ENCODE measurements around the gene ARPC4. TPM values are rescaled to one million over a fixed set of nuclear protein-coding genes. Genes with fewer than 3 reads are reported as not detected.
A peak's percentile ranks its signal among the peaks of the same experiment; 100 is the strongest.

ARPC4 gene
- total RNA-seq = 147 and 156 TPM in 2 replicates
- long read RNA-seq, transcript ARPC4-201 (6 exons, 2,582 nt) = major isoform, 136 of 174 reads
- long read RNA-seq, transcript ARPC4-208 (6 exons, 942 nt) = minor isoform, 6 of 174 reads
- long read RNA-seq, partial matches to known transcripts = 19 of 174 reads
- long read RNA-seq, other reads (novel, unspliced or antisense) = 8 of 174 reads

DNA sequence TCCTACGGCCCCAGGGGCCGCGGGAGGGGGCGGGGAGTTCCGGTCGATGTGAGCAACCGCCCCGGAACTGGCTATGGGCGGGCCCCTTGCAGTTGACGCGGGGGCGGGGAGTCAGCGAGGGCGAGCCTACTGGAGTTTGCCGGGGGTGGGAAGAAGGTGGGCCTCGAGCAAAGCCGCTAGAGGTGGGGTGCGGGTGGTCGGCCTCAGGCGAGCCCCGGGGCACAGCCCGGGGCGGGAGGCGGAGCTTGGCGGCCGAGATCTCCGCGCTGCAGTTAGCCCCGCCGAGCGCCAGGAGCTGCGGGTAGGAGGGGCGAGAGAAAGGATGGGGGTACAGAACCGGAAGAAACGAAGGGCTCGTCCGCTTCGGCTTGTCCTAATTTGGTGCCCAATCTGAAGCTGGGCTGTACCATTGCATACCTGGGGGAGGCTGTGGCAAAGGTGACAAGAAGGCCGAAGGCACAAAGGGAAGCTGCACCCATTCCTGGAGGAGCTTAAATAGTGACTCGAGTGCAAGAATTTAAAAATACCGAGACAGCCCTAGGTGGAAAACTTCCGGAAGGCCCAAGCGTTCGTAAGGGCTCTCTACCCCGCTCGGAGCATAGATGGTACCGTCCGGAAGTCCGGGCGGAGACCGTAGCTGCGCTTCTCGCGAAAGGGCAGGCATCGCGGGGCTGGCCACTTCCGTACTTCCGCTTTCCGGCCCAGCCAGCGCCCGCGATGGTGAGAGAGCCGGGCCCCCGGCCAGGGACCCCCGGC, at the start of gene ARPC4, which contains the start of gene TADA3:
TSS of gene ARPC4 (plus strand) at position 678 of the 756 bp plus-strand sequence. CDS start at position 718, 40 bp downstream.
TSS of gene TADA3 (minus strand) at position 69 of the 756 bp plus-strand sequence. CDS start 1,007 bp downstream, outside the sequence.
- Mint-ChIP-seq H3K27ac (ENCODE audit: unreplicated experiment) (peak within 1 kb of the TSS; percentile 100), H3K36me3 (ENCODE audit: low read depth) (peaks cover 9% of the 10 kb centered on the region)

DNA sequence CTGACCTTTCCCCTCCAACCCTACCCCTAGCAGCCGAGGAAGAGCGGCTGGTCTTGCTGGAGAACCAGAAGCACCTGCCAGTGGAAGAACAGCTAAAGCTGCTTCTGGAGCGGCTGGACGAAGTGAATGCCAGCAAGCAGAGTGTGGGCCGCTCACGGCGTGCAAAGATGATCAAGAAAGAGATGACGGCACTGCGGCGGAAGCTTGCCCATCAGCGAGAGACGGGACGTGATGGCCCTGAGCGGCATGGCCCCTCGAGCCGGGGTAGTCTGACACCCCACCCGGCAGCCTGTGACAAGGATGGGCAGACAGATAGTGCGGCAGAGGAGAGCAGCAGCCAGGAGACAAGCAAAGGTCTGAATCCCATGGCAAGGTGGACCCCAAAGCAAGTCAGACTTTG, 49.3 kb upstream of the ARPC4 start:
- Mint-ChIP-seq H3K4me3 (no peak overlapping the region), H3K27me3 (ENCODE audit: low read depth) (no peaks in the 10 kb centered on the region), H3K9me3 (no peaks in the 10 kb centered on the region), H3K36me3 (ENCODE audit: low read depth) (peaks cover 4% of the 10 kb centered on the region), H3K27ac (ENCODE audit: unreplicated experiment) (no peak overlapping the region), H3K4me1 (no peaks in the 10 kb centered on the region)
- no peak for DNase-seq (ENCODE audit: low read depth, low spot score)
- TF ChIP-seq, protein P1, sequence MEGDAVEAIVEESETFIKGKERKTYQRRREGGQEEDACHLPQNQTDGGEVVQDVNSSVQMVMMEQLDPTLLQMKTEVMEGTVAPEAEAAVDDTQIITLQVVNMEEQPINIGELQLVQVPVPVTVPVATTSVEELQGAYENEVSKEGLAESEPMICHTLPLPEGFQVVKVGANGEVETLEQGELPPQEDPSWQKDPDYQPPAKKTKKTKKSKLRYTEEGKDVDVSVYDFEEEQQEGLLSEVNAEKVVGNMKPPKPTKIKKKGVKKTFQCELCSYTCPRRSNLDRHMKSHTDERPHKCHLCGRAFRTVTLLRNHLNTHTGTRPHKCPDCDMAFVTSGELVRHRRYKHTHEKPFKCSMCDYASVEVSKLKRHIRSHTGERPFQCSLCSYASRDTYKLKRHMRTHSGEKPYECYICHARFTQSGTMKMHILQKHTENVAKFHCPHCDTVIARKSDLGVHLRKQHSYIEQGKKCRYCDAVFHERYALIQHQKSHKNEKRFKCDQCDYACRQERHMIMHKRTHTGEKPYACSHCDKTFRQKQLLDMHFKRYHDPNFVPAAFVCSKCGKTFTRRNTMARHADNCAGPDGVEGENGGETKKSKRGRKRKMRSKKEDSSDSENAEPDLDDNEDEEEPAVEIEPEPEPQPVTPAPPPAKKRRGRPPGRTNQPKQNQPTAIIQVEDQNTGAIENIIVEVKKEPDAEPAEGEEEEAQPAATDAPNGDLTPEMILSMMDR (conservative IDR thresholded peaks at IDR 0.05) = no peak

More for the DNA sequence above, at the start of gene ARPC4, which contains the start of gene TADA3:
- no peaks in the 10 kb centered on the region for H3K27me3 Mint-ChIP-seq (ENCODE audit: low read depth)
- TF ChIP-seq, protein P1 (conservative IDR thresholded peaks at IDR 0.05) = peak; percentile 13
- H3K9me3 Mint-ChIP-seq = no peaks in the 10 kb centered on the region
- H3K4me3 Mint-ChIP-seq = peak within 1 kb of the TSS; percentile 96
- peak; percentile 82 for DNase-seq (ENCODE audit: low read depth, low spot score)
- H3K4me1 Mint-ChIP-seq = peaks cover 22% of the 10 kb centered on the region

DNA sequence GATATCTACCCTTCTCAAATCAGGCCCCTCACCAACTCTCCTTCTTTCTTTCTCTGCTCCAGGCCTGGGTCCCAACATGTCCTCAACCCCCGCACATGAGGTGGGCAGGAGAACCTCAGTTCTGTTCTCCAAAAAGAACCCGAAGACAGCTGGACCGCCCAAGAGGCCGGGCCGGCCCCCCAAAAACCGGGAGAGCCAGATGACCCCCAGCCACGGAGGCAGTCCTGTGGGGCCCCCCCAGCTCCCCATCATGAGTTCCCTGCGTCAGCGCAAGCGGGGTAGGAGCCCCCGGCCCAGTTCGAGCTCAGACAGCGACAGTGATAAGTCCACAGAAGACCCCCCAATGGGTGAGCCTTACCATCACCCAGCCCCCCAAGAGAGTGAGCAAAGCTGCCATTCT, 48.7 kb upstream of the ARPC4 start:
- Mint-ChIP-seq H3K36me3 (ENCODE audit: low read depth) (peaks cover 4% of the 10 kb centered on the region), H3K9me3 (no peaks in the 10 kb centered on the region), H3K27me3 (ENCODE audit: low read depth) (no peaks in the 10 kb centered on the region), H3K4me1 (peaks cover 3% of the 10 kb centered on the region), H3K27ac (ENCODE audit: unreplicated experiment) (no peak overlapping the region), H3K4me3 (no peak overlapping the region)
- TF ChIP-seq, protein P1 (conservative IDR thresholded peaks at IDR 0.05) = no peak
- no peak for DNase-seq (ENCODE audit: low read depth, low spot score)

DNA sequence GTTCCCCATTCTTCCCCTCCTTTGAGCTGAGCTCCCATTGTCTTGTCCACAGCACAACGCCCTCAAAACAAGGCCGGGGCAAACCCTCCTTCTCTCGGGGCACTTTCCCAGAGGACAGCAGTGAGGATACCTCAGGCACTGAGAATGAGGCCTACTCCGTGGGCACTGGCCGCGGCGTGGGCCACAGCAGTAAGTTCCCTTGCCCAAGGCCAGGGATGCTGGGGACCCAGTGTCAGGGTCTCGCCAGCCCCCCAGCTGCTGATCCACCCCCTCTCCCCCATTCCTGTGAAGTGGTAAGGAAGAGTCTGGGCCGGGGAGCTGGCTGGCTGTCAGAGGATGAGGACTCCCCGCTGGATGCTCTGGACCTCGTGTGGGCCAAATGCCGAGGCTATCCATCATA, 47.4 kb upstream of the ARPC4 start:
- peaks cover 4% of the 10 kb centered on the region for H3K27me3 Mint-ChIP-seq (ENCODE audit: low read depth)
- H3K36me3 Mint-ChIP-seq (ENCODE audit: low read depth) = peaks cover 4% of the 10 kb centered on the region
- TF ChIP-seq, protein P1 (conservative IDR thresholded peaks at IDR 0.05) = no peak
- no peak overlapping the region for H3K4me3 Mint-ChIP-seq
- peak overlapping the region; percentile 19 for H3K27ac Mint-ChIP-seq (ENCODE audit: unreplicated experiment)
- H3K4me1 Mint-ChIP-seq = peaks cover 16% of the 10 kb centered on the region
- no peak for DNase-seq (ENCODE audit: low read depth, low spot score)
- no peaks in the 10 kb centered on the region for H3K9me3 Mint-ChIP-seq

DNA sequence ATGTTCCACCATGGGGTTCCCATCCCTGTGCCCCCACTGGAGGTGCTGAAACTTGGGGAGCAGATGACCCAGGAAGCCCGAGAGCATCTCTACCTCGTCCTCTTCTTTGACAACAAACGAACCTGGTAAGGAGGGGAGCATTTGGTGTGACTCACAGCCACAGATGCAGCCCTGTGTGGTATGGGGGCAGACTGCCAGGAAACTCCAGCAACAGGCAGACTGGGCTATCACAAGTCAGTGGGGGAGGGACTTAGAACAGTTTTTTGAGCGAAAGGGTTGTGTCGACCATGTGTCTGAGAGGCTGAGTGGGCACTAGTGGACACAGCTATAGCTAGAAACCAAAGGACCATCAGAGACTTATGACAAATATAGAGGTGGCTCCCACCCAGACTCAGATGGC, 46.6 kb upstream of the ARPC4 start:
- TF ChIP-seq, protein P1 (conservative IDR thresholded peaks at IDR 0.05) = no peak
- H3K27me3 Mint-ChIP-seq (ENCODE audit: low read depth) = peaks cover 4% of the 10 kb centered on the region
- peak overlapping the region; percentile 31 for H3K4me3 Mint-ChIP-seq
- H3K9me3 Mint-ChIP-seq = no peaks in the 10 kb centered on the region
- H3K4me1 Mint-ChIP-seq = peaks cover 24% of the 10 kb centered on the region
- H3K36me3 Mint-ChIP-seq (ENCODE audit: low read depth) = peaks cover 4% of the 10 kb centered on the region
- no peak for DNase-seq (ENCODE audit: low read depth, low spot score)
- H3K27ac Mint-ChIP-seq (ENCODE audit: unreplicated experiment) = no peak overlapping the region
